Left lung (tissue), 10 donors: ENCODE measurements around the gene TMED4. TPM values are rescaled to one million over a fixed set of nuclear protein-coding genes. Genes with fewer than 3 reads are reported as not detected.

Experiments
- ATAC-seq: fragments of 200-7000 bp; cut with Tn5 transposase; one replicate; pipeline ENCODE4 v1.9.1; 2020; ENCODE audit warnings: moderate library complexity
- DNase-seq, 4 donors: peaks; one replicate each; pipeline ENCODE4 v3.0.0-alpha.2; 2013 to 2020
- H3K27ac ChIP-seq, 2 donors: fragments of 200-600 bp; sonication (generic) in 1 of 2; one replicate each; pipeline versions ENCODE4 v1.5.0 to v1.8.0; 2020 to 2021
- H3K27me3 ChIP-seq, 2 donors: fragments of 200-600 bp; sonication (generic) in 1 of 2; one replicate each; pipeline versions ENCODE4 v1.5.0 to v1.8.0; 2020 to 2021
- H3K36me3 ChIP-seq, 2 donors: fragments of 200-600 bp; sonication (generic) in 1 of 2; one replicate each; pipeline versions ENCODE4 v1.5.0 to v1.8.0; 2020 to 2021
- H3K4me1 ChIP-seq, 2 donors: fragments of 200-600 bp; one replicate each; pipeline ENCODE4 v1.8.0; 2021
- H3K4me3 ChIP-seq, 2 donors: fragments of 200-600 bp; sonication (generic) in 1 of 2; one replicate each; pipeline versions ENCODE4 v1.5.0 to v1.8.0; 2020 to 2021; ENCODE audit warnings: mild to moderate bottlenecking in 1 of 2
- H3K9me3 ChIP-seq, 2 donors: fragments of 200-600 bp; sonication (generic) in 1 of 2; one replicate each; pipeline versions ENCODE4 v1.5.0 to v1.8.0; 2020 to 2021
- intact Hi-C, 2 donors: fragments of 100-400 bp; cut with DNase I; formaldehyde crosslinking; loops; one replicate each; pipeline versions ENCODE4 v1.11.2 to v1.14.2; 2022
- polyA plus RNA-seq, 6 donors: library from polyadenylated mRNA; unstranded; fragments of 120-200 nt; gene quantifications; one replicate each; pipeline ENCODE4 v1.2.1, GENCODE V29; 2013; ENCODE audit not compliant: insufficient read length in 6 of 6
- total RNA-seq, 2 donors: library from RNA; stranded (reverse); fragmentation: NEBNext Ultra II Directional; extraction: Animal tissue kit (Norgen Biotek cat#: 25700); gene quantifications; one replicate each; pipeline ENCODE4 v1.2.1, GENCODE V29; 2021
- TF ChIP-seq, protein P1 (sequence below), 2 donors: fragments of 200-600 bp; sonication (generic) in 1 of 2; IDR thresholded peaks; one replicate each; pipeline versions ENCODE4 v1.5.0 to v1.8.0; 2021; ENCODE audit warnings: antibody characterized with exemption in 2 of 2
- donor health status: DM: no; HTN: yes; CAD: no.
- donor health status: DM: no; HTN: no; CAD: no.

The TMED4 gene
- total and polyA plus RNA-seq, 8 donors: 69.6 to 102 (median 91.5) TPM

DNA sequence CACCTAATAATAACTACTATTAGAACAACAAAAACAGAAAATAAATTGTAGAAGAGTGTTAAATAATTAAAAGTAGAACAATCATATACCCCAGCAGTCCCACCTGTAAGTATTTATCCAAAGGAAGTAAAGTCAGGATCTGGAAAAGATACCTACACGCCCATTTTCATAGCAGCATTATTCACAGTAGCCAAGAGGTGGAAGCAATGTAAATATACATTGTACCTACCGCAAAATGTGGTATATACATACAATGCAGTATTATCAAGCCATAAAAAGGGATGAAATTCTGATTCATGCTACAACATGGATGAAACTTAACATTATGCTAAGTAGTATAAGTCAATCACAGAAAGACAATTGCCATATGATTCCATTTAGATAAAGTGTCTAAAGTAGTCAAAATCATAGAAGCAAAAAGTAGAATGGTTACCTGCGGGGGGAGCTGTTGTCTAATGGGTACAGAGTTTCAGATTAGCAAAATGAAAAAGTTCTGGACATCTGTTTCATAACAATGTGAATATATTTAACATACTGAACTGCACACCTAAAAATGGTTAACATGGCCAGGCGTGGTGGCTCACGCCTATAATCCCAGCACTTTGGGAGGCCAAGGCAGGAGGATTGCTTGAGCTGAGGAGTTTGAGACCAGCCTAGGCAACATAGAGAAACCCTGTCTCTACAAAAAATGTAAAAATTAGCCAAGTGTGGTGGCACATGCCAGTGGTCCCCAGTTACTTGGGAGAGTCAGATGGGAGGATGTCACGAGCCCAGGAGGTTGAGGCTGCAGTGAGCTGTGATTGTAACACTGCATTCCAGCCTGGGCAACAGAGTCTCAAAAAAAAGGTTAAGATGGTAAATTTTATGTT, 6.0 kb upstream of the TMED4 start:
- H3K9me3 ChIP-seq: no peaks in the 10 kb centered on the region
- TF ChIP-seq, protein P1, sequence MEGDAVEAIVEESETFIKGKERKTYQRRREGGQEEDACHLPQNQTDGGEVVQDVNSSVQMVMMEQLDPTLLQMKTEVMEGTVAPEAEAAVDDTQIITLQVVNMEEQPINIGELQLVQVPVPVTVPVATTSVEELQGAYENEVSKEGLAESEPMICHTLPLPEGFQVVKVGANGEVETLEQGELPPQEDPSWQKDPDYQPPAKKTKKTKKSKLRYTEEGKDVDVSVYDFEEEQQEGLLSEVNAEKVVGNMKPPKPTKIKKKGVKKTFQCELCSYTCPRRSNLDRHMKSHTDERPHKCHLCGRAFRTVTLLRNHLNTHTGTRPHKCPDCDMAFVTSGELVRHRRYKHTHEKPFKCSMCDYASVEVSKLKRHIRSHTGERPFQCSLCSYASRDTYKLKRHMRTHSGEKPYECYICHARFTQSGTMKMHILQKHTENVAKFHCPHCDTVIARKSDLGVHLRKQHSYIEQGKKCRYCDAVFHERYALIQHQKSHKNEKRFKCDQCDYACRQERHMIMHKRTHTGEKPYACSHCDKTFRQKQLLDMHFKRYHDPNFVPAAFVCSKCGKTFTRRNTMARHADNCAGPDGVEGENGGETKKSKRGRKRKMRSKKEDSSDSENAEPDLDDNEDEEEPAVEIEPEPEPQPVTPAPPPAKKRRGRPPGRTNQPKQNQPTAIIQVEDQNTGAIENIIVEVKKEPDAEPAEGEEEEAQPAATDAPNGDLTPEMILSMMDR (IDR thresholded peaks at IDR 0.05): peak; percentile 40 to 66
- H3K36me3 ChIP-seq: no peaks in the 10 kb centered on the region
- peak in 2 of 4 donors; percentile 29 to 60 for DNase-seq
- intact Hi-C loops: loop anchor here in 1 of 2 donors (10.0 kb wide), 2 partner anchors 257 to 337 kb away; partner anchors contain the start of gene H2AZ2
- H3K4me1 ChIP-seq: peaks cover 0 to 6% of the 10 kb centered on the region in 2 donors
- ATAC-seq: peak; percentile 93
- H3K27me3 ChIP-seq: no peaks in the 10 kb centered on the region
- H3K27ac ChIP-seq: no peak overlapping the region
- H3K4me3 ChIP-seq: no peak overlapping the region

DNA sequence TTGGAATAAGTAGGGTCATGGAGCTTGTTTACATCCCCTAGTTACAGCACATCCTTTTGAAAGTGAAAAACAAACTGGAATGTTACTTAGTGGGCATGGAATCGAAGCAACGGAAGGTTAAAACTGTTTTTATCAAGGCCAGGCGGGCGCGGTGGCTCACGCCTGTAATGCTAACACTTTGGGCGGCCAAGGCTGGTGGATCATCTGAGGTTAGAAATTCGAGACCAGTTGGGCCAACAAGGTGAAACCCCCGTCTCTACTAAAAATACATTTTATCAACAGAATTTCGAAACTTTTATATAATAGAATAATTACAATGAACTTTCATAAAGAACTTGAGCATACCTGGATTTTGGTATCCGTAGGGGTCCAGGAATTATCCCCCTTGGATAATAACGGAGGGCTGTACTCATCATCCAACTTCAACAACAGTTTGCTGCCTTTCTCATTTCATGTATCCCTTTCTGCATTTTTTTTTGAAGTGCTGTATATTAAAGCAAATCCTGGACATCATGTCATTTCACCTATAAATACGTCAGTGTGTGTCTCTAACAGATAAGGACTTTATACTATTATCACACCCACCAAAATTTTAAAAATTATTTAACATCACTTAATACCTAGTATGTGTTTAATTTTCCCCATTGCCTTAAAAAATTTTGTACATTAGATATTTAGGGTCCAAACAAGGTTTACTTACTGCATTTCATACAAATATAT, 1.3 kb upstream of the TMED4 start:
- no peaks in the 10 kb centered on the region for H3K27me3 ChIP-seq
- H3K36me3 ChIP-seq: peaks cover 0 to 24% of the 10 kb centered on the region in 2 donors
- H3K27ac ChIP-seq: peak overlapping the region; percentile 99
- peak overlapping the region; percentile 92 to 99 for H3K4me3 ChIP-seq
- TF ChIP-seq, protein P1 (IDR thresholded peaks at IDR 0.05): no peak
- peaks cover 7 to 32% of the 10 kb centered on the region in 2 donors for H3K4me1 ChIP-seq
- DNase-seq (no peak), ATAC-seq (no peak)
- intact Hi-C loops: loop anchor here in 1 of 2 donors (10.0 kb wide), 2 partner anchors 261 to 341 kb away; partner anchors contain the start of gene H2AZ2
- H3K9me3 ChIP-seq: no peaks in the 10 kb centered on the region

DNA sequence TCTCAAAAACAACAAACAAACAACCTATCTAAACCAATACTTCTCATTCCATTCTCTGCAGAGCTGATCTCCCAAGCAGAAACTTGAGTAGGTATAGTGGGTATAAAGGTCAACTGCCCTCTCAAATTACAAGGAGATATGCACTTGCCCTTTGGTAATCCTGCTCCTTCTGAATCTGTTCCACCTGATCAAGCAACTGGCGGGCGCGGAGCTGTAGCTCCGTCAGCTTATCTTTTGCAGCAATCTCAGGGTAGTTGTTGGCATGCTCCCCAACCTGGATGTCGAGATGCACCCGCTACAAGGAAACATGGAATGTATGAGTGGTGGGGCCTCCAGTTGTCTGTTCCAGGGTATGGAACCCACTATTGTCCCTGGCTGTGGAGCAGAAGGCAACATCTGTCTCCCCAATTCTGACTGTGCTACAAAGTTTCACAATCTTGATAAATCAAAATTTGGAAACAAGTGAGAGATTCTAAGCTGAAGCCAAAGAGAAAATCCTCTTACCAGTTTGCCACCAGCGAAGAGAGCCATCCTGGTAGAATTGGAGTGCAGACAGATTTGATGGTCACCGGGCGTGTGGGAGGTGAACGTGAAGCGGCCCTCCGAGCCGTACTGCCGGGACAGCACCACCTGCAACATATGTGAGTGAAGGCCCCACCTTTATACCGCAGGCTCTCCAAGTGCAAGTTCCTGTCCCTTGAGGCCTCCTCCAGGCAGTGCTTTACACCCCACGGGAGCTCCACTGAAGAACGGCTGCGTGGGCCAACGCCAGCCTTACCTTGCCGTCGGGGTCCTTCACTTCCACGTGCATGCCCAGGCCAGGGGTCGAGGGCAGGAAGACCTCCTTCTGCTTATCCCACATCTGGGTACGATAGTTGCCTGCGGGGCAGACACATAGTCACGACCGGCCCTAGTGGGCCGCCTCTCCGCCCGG, 819 bp downstream of the TMED4 start:
- peak; percentile 52 for ATAC-seq
- Histone ChIP-seq H3K27ac (peak overlapping the region; percentile 81 to 99), H3K4me1 (peaks cover 7 to 29% of the 10 kb centered on the region in 2 donors), H3K9me3 (no peaks in the 10 kb centered on the region), H3K36me3 (peaks cover 0 to 39% of the 10 kb centered on the region in 2 donors), H3K4me3 (peak overlapping the region; percentile 92 to 99), H3K27me3 (no peaks in the 10 kb centered on the region)
- peak in 1 of 4 donors; percentile 41 for DNase-seq
- intact Hi-C loops: loop anchor here in 1 of 2 donors (10.0 kb wide), 2 partner anchors 264 to 344 kb away; partner anchors contain the start of gene H2AZ2
- TF ChIP-seq, protein P1 (IDR thresholded peaks at IDR 0.05): no peak

DNA sequence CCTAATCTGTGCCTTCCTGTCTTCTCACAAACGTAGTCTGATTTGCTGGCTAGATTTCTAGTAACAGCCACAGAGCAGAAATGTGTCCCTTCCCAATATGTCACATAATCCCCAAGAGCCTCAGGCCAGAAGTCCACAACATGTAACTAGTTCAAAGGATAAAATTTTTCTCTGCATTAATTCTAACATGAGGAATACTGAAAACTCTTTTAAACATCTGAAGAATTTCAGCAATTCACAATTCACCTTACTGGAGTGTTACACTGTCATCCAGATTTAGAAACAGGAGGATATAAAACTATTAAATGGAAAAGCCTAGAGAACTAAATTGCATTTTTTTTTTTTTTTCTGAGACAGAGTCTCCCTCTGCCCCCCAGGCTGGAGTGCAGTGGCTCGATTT, 5.8 kb downstream of the TMED4 start:
- intact Hi-C loops: no loop called here
- peaks cover 3 to 62% of the 10 kb centered on the region in 2 donors for H3K36me3 ChIP-seq
- ATAC-seq: no peak

More for the DNA sequence above, 5.8 kb downstream of the TMED4 start:
- TF ChIP-seq, protein P1 (IDR thresholded peaks at IDR 0.05): no peak
- DNase-seq: no peak
- Histone ChIP-seq H3K27me3 (no peaks in the 10 kb centered on the region), H3K9me3 (no peaks in the 10 kb centered on the region), H3K27ac (no peak overlapping the region), H3K4me1 (peaks cover 21 to 58% of the 10 kb centered on the region in 2 donors), H3K4me3 (no peak overlapping the region)
